ENCODE results near the gene PRDM16.

Gene PRDM16

GRCh38 chr1:3368711-3369445, 299.9 kb downstream of the PRDM16 start:
- no peak for DNase-seq

- no peak for DNase-seq
These were observed 300.6 kb downstream of the PRDM16 start for GRCh38 chr1:3369446-3370076.

GRCh38 chr1:3370856-3371703, 302.1 kb downstream of the PRDM16 start:
- DNase-seq: no peak

GRCh38 chr1:3372317-3372716, 303.3 kb downstream of the PRDM16 start:
- peak; percentile 21 for DNase-seq

- no peak for DNase-seq
These were observed 304.2 kb downstream of the PRDM16 start for GRCh38 chr1:3373175-3373574.

- DNase-seq: no peak
These were observed 304.9 kb downstream of the PRDM16 start for GRCh38 chr1:3373700-3374405.

- no peak for DNase-seq
These were observed 306.2 kb downstream of the PRDM16 start for GRCh38 chr1:3375245-3375644.

- DNase-seq: no peak
These were observed 308.2 kb downstream of the PRDM16 start for GRCh38 chr1:3377166-3377565.

GRCh38 chr1:3377604-3378279, 308.7 kb downstream of the PRDM16 start:
- DNase-seq: no peak

- DNase-seq: no peak
These were observed 309.6 kb downstream of the PRDM16 start for GRCh38 chr1:3378411-3379208.

- DNase-seq: no peak
These were observed 310.9 kb downstream of the PRDM16 start for GRCh38 chr1:3379934-3380333.

- DNase-seq: no peak
These were observed 311.5 kb downstream of the PRDM16 start for GRCh38 chr1:3380469-3380868.

GRCh38 chr1:3381901-3382300, 312.9 kb downstream of the PRDM16 start:
- DNase-seq: no peak

GRCh38 chr1:3382326-3383057, 313.5 kb downstream of the PRDM16 start:
- no peak for DNase-seq

- DNase-seq: no peak
These were observed 314.7 kb downstream of the PRDM16 start for GRCh38 chr1:3383679-3384078.

GRCh38 chr1:3384407-3384806, 315.4 kb downstream of the PRDM16 start:
- peak; percentile 19 for DNase-seq

GRCh38 chr1:3386205-3387002, 317.4 kb downstream of the PRDM16 start:
- no peak for DNase-seq

GRCh38 chr1:3387401-3387800, 318.4 kb downstream of the PRDM16 start:
- DNase-seq: no peak

- DNase-seq: no peak
These were observed 320.3 kb downstream of the PRDM16 start for GRCh38 chr1:3389093-3389833.
